Placental pericyte (primary cell): ENCODE measurements around the gene SLC34A2. TPM values are rescaled to one million over a fixed set of nuclear protein-coding genes. Genes with fewer than 3 reads are reported as not detected.

Experiments used
- small RNA-seq: library from RNA; depleted of rRNA; stranded (forward); fragments of <200 nt; gene quantifications from one replicate; pipeline ENCODE3, GENCODE V24; 2012; ENCODE audit warnings: low replicate concordance
- total RNA-seq: library from RNA; depleted of rRNA; stranded (reverse); fragments of >200 nt; gene quantifications from 2 replicates; pipeline ENCODE4 v1.2.3, GENCODE V29; 2012

Gene SLC34A2
- not detected in 2 replicates for total RNA-seq

GRCh38 chr4:25654971-25655963 lies at the start of gene SLC34A2:
TSS of gene SLC34A2 (plus strand) at chr4:25655851. CDS start at chr4:25662501, 6,650 bp downstream.

Small RNA genes lying within 50 kb of the gene (small RNA-seq; reads per million reads assigned to genes)
- gene AC092436.3 (not detected), gene MTND4LP22 (not detected), gene RPS29P11 (not detected)

Other genes starting within 250 kb of the SLC34A2 start
- gene SEL1L3, start 207.1 kb downstream of the SLC34A2 start, total RNA-seq = 27.1 and 32.2 TPM in 2 replicates